ENCODE data around the gene ST8SIA5.

The ST8SIA5 gene

GRCh38 chr18:46711444-46711863 is 45.4 kb downstream of the ST8SIA5 start:
- no peak for TF ChIP-seq FOXM1 (IDR thresholded peaks at IDR 0.05; ENCODE audit: borderline replicate concordance, low read depth)

DNA sequence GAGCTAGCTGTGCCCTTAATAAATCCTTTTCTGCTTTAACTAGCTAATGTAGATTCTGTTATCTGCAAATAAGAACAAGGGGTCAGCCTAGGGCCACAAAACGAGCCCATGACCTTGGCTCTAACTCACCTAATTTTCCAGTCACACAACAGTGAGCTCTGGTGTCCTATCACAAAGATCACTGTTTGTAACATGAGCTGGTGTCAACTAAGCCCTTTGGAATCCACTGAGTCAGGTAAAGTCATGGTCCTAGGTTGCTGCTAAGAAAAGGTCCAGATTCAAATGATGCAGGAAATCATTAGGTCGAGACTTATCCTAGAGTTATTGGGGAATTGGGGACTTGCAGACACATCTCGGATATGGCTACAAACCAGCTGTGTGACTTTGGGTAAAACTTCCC is 49.9 kb downstream of the ST8SIA5 start:
- TF ChIP-seq NFIC (IDR thresholded peaks at IDR 0.05): no peak
- peak; percentile 61; the same call in 1 of the 2 replicates for TF ChIP-seq FOXM1 (IDR thresholded peaks at IDR 0.05; ENCODE audit: borderline replicate concordance, low read depth)

- TF ChIP-seq NFIC (IDR thresholded peaks at IDR 0.05): no peak
- no peak for TF ChIP-seq YY1 (IDR thresholded peaks at IDR 0.05; ENCODE audit: low read depth)
- TF ChIP-seq EP300 (IDR thresholded peaks at IDR 0.05; ENCODE audit: borderline replicate concordance): no peak
- no peak for TF ChIP-seq CREB1 (IDR thresholded peaks at IDR 0.05; ENCODE audit: low read depth)
- TF ChIP-seq TAF1 (IDR thresholded peaks at IDR 0.05; ENCODE audit: low read depth): no peak
- no peak for TF ChIP-seq TCF12 (IDR thresholded peaks at IDR 0.05; ENCODE audit: low read depth)
- no peak for TF ChIP-seq EGR1 (IDR thresholded peaks at IDR 0.05)
- TF ChIP-seq TEAD4 (IDR thresholded peaks at IDR 0.05): no peak
- TF ChIP-seq, protein P1, sequence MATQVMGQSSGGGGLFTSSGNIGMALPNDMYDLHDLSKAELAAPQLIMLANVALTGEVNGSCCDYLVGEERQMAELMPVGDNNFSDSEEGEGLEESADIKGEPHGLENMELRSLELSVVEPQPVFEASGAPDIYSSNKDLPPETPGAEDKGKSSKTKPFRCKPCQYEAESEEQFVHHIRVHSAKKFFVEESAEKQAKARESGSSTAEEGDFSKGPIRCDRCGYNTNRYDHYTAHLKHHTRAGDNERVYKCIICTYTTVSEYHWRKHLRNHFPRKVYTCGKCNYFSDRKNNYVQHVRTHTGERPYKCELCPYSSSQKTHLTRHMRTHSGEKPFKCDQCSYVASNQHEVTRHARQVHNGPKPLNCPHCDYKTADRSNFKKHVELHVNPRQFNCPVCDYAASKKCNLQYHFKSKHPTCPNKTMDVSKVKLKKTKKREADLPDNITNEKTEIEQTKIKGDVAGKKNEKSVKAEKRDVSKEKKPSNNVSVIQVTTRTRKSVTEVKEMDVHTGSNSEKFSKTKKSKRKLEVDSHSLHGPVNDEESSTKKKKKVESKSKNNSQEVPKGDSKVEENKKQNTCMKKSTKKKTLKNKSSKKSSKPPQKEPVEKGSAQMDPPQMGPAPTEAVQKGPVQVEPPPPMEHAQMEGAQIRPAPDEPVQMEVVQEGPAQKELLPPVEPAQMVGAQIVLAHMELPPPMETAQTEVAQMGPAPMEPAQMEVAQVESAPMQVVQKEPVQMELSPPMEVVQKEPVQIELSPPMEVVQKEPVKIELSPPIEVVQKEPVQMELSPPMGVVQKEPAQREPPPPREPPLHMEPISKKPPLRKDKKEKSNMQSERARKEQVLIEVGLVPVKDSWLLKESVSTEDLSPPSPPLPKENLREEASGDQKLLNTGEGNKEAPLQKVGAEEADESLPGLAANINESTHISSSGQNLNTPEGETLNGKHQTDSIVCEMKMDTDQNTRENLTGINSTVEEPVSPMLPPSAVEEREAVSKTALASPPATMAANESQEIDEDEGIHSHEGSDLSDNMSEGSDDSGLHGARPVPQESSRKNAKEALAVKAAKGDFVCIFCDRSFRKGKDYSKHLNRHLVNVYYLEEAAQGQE (IDR thresholded peaks at IDR 0.05; ENCODE audit: low read depth): no peak
- TF ChIP-seq, protein P2, sequence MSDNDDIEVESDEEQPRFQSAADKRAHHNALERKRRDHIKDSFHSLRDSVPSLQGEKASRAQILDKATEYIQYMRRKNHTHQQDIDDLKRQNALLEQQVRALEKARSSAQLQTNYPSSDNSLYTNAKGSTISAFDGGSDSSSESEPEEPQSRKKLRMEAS (IDR thresholded peaks at IDR 0.05): no peak
- no peak for TF ChIP-seq FOXM1 (IDR thresholded peaks at IDR 0.05; ENCODE audit: borderline replicate concordance, low read depth)
- TF ChIP-seq CEBPB (IDR thresholded peaks at IDR 0.05): no peak
- no peak for TF ChIP-seq USF1 (IDR thresholded peaks at IDR 0.05)
- TF ChIP-seq RAD21 (IDR thresholded peaks at IDR 0.05; ENCODE audit: low read depth): no peak
- TF ChIP-seq ZBTB7A (IDR thresholded peaks at IDR 0.05; ENCODE audit: low read depth): no peak
Measured at GRCh38 chr18:46705521-46705920, 51.3 kb downstream of the ST8SIA5 start.

- no peak for TF ChIP-seq NFIC (IDR thresholded peaks at IDR 0.05)
- no peak for TF ChIP-seq RAD21 (IDR thresholded peaks at IDR 0.05; ENCODE audit: low read depth)
- no peak for TF ChIP-seq CREB1 (IDR thresholded peaks at IDR 0.05; ENCODE audit: low read depth)
- no peak for TF ChIP-seq CEBPB (IDR thresholded peaks at IDR 0.05)
- TF ChIP-seq, protein P1 (IDR thresholded peaks at IDR 0.05; ENCODE audit: low read depth): no peak
- TF ChIP-seq TCF12 (IDR thresholded peaks at IDR 0.05; ENCODE audit: low read depth): no peak
- no peak for TF ChIP-seq ZBTB7A (IDR thresholded peaks at IDR 0.05; ENCODE audit: low read depth)
- no peak for TF ChIP-seq EP300 (IDR thresholded peaks at IDR 0.05; ENCODE audit: borderline replicate concordance)
- no peak for TF ChIP-seq TAF1 (IDR thresholded peaks at IDR 0.05; ENCODE audit: low read depth)
- no peak for TF ChIP-seq USF1 (IDR thresholded peaks at IDR 0.05)
- TF ChIP-seq EGR1 (IDR thresholded peaks at IDR 0.05): no peak
- TF ChIP-seq, protein P2 (IDR thresholded peaks at IDR 0.05): no peak
- TF ChIP-seq YY1 (IDR thresholded peaks at IDR 0.05; ENCODE audit: low read depth): no peak
- no peak for TF ChIP-seq TEAD4 (IDR thresholded peaks at IDR 0.05)
Measured at GRCh38 chr18:46704816-46705215, 52.0 kb downstream of the ST8SIA5 start.

GRCh38 chr18:46704189-46704588 is 52.7 kb downstream of the ST8SIA5 start:
- TF ChIP-seq EGR1 (IDR thresholded peaks at IDR 0.05) (no peak), TAF1 (IDR thresholded peaks at IDR 0.05; ENCODE audit: low read depth) (no peak), RAD21 (IDR thresholded peaks at IDR 0.05; ENCODE audit: low read depth) (no peak), USF1 (IDR thresholded peaks at IDR 0.05) (no peak), NFIC (IDR thresholded peaks at IDR 0.05) (no peak), ZBTB7A (IDR thresholded peaks at IDR 0.05; ENCODE audit: low read depth) (no peak), EP300 (IDR thresholded peaks at IDR 0.05; ENCODE audit: borderline replicate concordance) (no peak), TCF12 (IDR thresholded peaks at IDR 0.05; ENCODE audit: low read depth) (no peak), TEAD4 (IDR thresholded peaks at IDR 0.05) (no peak), YY1 (IDR thresholded peaks at IDR 0.05; ENCODE audit: low read depth) (no peak), CEBPB (IDR thresholded peaks at IDR 0.05) (no peak)
- TF ChIP-seq, protein P1 (IDR thresholded peaks at IDR 0.05; ENCODE audit: low read depth): no peak
